HG02981 (cell line): ENCODE measurements around the gene CDH13.

Experiments
- ATAC-seq: cut with Tn5 transposase; IDR thresholded peaks from one replicate; pipeline ENCODE4 v1.9.1; 2021; ENCODE audit warnings: mild to moderate bottlenecking, moderate library complexity; ENCODE audit not compliant: unreplicated experiment

Gene CDH13

GRCh38 chr16:82980810-82981209 is 354.0 kb downstream of the CDH13 start:
- ATAC-seq, result no peak

- no peak for ATAC-seq
Observed at GRCh38 chr16:82987767-82988166, 361.0 kb downstream of the CDH13 start.

GRCh38 chr16:82990155-82990554 is 363.4 kb downstream of the CDH13 start:
- no peak for ATAC-seq

- ATAC-seq, result no peak
Observed at GRCh38 chr16:82991410-82991809, 364.6 kb downstream of the CDH13 start.

- ATAC-seq, result no peak
Observed at GRCh38 chr16:82991966-82992675, 365.4 kb downstream of the CDH13 start.

- no peak for ATAC-seq
Observed at GRCh38 chr16:82992786-82993185, 366.0 kb downstream of the CDH13 start.

GRCh38 chr16:82993415-82993814 is 366.6 kb downstream of the CDH13 start:
- ATAC-seq, result no peak

GRCh38 chr16:82993926-82994325 is 367.2 kb downstream of the CDH13 start:
- ATAC-seq, result no peak

- ATAC-seq, result no peak
Observed at GRCh38 chr16:82995286-82995923, 368.6 kb downstream of the CDH13 start.

- ATAC-seq, result no peak
Observed at GRCh38 chr16:82995924-82996441, 369.2 kb downstream of the CDH13 start.

GRCh38 chr16:82996814-82997213 is 370.0 kb downstream of the CDH13 start:
- no peak for ATAC-seq

GRCh38 chr16:82999711-83000110 is 372.9 kb downstream of the CDH13 start:
- ATAC-seq, result no peak

GRCh38 chr16:83002351-83003334 is 375.9 kb downstream of the CDH13 start:
- ATAC-seq, result no peak

- no peak for ATAC-seq
Observed at GRCh38 chr16:83004868-83005652, 378.3 kb downstream of the CDH13 start.

- ATAC-seq, result no peak
Observed at GRCh38 chr16:83005653-83006160, 378.9 kb downstream of the CDH13 start.

- no peak for ATAC-seq
Observed at GRCh38 chr16:83010776-83011720, 384.3 kb downstream of the CDH13 start.

- no peak for ATAC-seq
Observed at GRCh38 chr16:83011939-83012338, 385.2 kb downstream of the CDH13 start.

GRCh38 chr16:83013071-83013470 is 386.3 kb downstream of the CDH13 start:
- ATAC-seq, result no peak

GRCh38 chr16:83019963-83020362 is 393.2 kb downstream of the CDH13 start:
- no peak for ATAC-seq
